ENCODE measurements around the gene PLXNA4. TPM values are rescaled to one million over a fixed set of nuclear protein-coding genes. Genes with fewer than 3 reads are reported as not detected.

Gene PLXNA4
- total RNA-seq, 4 donors from 2014 or later = 0.49 to 7.1 (median 2.0) TPM

- intact Hi-C loops (cut with DNase I) = no loop called here
- Histone ChIP-seq H3K36me3 (no peaks in the 10 kb centered on the region), H3K4me1 (no peaks in the 10 kb centered on the region), H3K4me3 (no peak overlapping the region), H3K27me3 (peaks cover 0 to 40% (median 0%) of the 10 kb centered on the region in 4 donors), H3K9me3 (no peaks in the 10 kb centered on the region), H3K27ac (no peak overlapping the region)
- no peak for DNase-seq
- 43 to 46% methylated on average over 1 of the region's 1 CpG for WGBS, 2 donors
- no peak for TF ChIP-seq CTCF (IDR thresholded peaks at IDR 0.05)
- no peak for TF ChIP-seq POLR2A (IDR thresholded peaks at IDR 0.05)
These were observed 12.2 kb downstream of the PLXNA4 start for GRCh38 chr7:132564090-132564489.

GRCh38 chr7:132562690-132563089 is 13.6 kb downstream of the PLXNA4 start:
- 33% methylated on average over 1 of the region's 1 CpG for WGBS, 2 donors

GRCh38 chr7:132561763-132562162 is 14.5 kb downstream of the PLXNA4 start:
- TF ChIP-seq CTCF (IDR thresholded peaks at IDR 0.05) = no peak
- no peak for TF ChIP-seq POLR2A (IDR thresholded peaks at IDR 0.05)
- no peaks in the 10 kb centered on the region for H3K9me3 ChIP-seq
- no peak for DNase-seq
- H3K4me1 ChIP-seq = no peaks in the 10 kb centered on the region
- no peak overlapping the region for H3K27ac ChIP-seq
- 57 to 83% methylated on average over 1 to 2 of the region's 2 CpGs for WGBS, 2 donors
- no peak overlapping the region for H3K4me3 ChIP-seq
- peaks cover 0 to 27% (median 0%) of the 10 kb centered on the region in 4 donors for H3K27me3 ChIP-seq
- no peaks in the 10 kb centered on the region for H3K36me3 ChIP-seq
- intact Hi-C loops (cut with DNase I) = no loop called here

More at GRCh38 chr7:132562690-132563089, 13.6 kb downstream of the PLXNA4 start:
- TF ChIP-seq POLR2A (IDR thresholded peaks at IDR 0.05) (no peak), CTCF (IDR thresholded peaks at IDR 0.05) (no peak)
- Histone ChIP-seq H3K9me3 (no peaks in the 10 kb centered on the region), H3K27me3 (peaks cover 0 to 36% (median 0%) of the 10 kb centered on the region in 4 donors), H3K4me1 (no peaks in the 10 kb centered on the region), H3K4me3 (no peak overlapping the region), H3K36me3 (no peaks in the 10 kb centered on the region), H3K27ac (no peak overlapping the region)
- no peak for DNase-seq
- intact Hi-C loops (cut with DNase I) = no loop called here

- Histone ChIP-seq H3K4me3 (no peak overlapping the region), H3K9me3 (no peaks in the 10 kb centered on the region), H3K27me3 (peaks cover 0 to 19% (median 0%) of the 10 kb centered on the region in 4 donors), H3K4me1 (no peaks in the 10 kb centered on the region), H3K36me3 (no peaks in the 10 kb centered on the region), H3K27ac (no peak overlapping the region)
- 68 to 74% methylated on average over 8 of the region's 8 CpGs for WGBS, 2 donors
- DNase-seq = no peak
- intact Hi-C loops (cut with DNase I) = no loop called here
- TF ChIP-seq POLR2A (IDR thresholded peaks at IDR 0.05) (no peak), CTCF (IDR thresholded peaks at IDR 0.05) (no peak)
These were observed 15.3 kb downstream of the PLXNA4 start for GRCh38 chr7:132560825-132561529.

GRCh38 chr7:132560105-132560504 is 16.2 kb downstream of the PLXNA4 start:
- intact Hi-C loops (cut with DNase I) = no loop called here

More at GRCh38 chr7:132560105-132560504, 16.2 kb downstream of the PLXNA4 start:
- Histone ChIP-seq H3K27me3 (peaks cover 0 to 10% (median 0%) of the 10 kb centered on the region in 4 donors), H3K9me3 (no peaks in the 10 kb centered on the region), H3K27ac (no peak overlapping the region), H3K4me1 (no peaks in the 10 kb centered on the region), H3K36me3 (no peaks in the 10 kb centered on the region), H3K4me3 (no peak overlapping the region)
- DNase-seq = no peak
- TF ChIP-seq CTCF (IDR thresholded peaks at IDR 0.05) (no peak), POLR2A (IDR thresholded peaks at IDR 0.05) (no peak)
- 94 to 98% methylated on average over 7 of the region's 7 CpGs for WGBS, 2 donors
